Brain microvascular endothelial cell (primary cell): ENCODE data around the gene PEX14.

Experiments used
- DNase-seq: peaks from one replicate; pipeline ENCODE4 v3.0.0-alpha.2; 2020
- H3K27ac ChIP-seq: fragments of 250-450 bp; sonication (Bioruptor Pico); 2 replicates; pipeline ENCODE4 v1.5.1; 2020; ENCODE audit warnings: mild to moderate bottlenecking, moderate library complexity
- H3K27me3 ChIP-seq: fragments of 250-450 bp; sonication (Bioruptor Pico); replicated peaks from 2 replicates; pipeline ENCODE4 v1.5.1; 2020; ENCODE audit warnings: mild to moderate bottlenecking
- H3K36me3 ChIP-seq: fragments of 250-450 bp; sonication (Bioruptor Pico); replicated peaks from 2 replicates; pipeline ENCODE4 v1.5.1; 2020; ENCODE audit warnings: mild to moderate bottlenecking
- H3K4me3 ChIP-seq: 2 replicates; pipeline ENCODE4 v1.5.1; 2011; ENCODE audit warnings: low read depth, mild to moderate bottlenecking, control low read depth, low read length, moderate library complexity
- in situ Hi-C: cut with HindIII; loops from 2 replicates; pipeline ENCODE4 v1.10.0; 2017; ENCODE audit warnings: low sequenced_read_pairs, low pct_ligation_motif_present
- TF ChIP-seq, protein P1 (sequence below): IDR thresholded peaks from 2 replicates; pipeline ENCODE4 v1.5.1; 2011; ENCODE audit warnings: low read depth, mild to moderate bottlenecking, moderate library complexity, low read length, control low read depth, inconsistent platforms; ENCODE audit errors: missing control alignments

Gene PEX14

DNA sequence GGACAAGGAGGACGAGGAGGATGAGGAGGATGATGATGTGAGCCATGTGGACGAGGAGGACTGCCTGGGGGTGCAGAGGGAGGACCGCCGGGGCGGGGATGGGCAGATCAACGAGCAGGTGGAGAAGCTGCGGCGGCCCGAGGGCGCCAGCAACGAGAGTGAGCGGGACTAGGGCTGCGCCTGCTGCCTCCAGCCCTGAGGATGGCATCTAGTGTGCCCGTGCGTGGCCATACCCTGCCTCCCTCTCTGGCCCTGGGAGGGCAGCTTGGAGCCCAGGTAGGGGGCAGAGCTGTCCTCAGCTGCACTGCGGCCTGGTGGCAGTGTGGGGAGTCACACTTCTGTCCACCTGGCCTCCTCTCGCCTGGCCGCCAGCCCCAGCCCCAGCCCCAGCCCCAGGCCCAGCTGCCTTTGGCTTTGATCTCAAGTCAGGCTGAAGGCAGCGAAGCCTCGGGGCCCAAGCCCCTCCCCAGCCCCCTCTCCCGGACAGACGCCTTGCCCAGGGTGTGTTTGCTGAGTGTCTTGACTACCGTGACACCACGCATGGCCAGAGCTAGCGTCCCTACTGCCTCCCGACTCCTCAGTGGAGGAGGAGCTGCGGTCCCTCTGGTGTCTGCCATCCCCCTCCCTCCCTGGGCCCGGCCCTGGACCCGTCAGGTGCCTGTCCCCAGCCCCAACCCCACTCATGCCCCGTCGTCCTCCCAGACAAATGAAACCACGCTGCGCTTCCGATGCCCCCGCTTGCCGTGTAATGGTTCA lies 155.2 kb downstream of the PEX14 start:
- in situ Hi-C loops = no loop called here
- no peak overlapping the region for H3K27ac ChIP-seq
- H3K27me3 ChIP-seq = no peaks in the 10 kb centered on the region
- H3K36me3 ChIP-seq = peaks cover 4% of the 10 kb centered on the region
- DNase-seq = no peak
- TF ChIP-seq, protein P1, sequence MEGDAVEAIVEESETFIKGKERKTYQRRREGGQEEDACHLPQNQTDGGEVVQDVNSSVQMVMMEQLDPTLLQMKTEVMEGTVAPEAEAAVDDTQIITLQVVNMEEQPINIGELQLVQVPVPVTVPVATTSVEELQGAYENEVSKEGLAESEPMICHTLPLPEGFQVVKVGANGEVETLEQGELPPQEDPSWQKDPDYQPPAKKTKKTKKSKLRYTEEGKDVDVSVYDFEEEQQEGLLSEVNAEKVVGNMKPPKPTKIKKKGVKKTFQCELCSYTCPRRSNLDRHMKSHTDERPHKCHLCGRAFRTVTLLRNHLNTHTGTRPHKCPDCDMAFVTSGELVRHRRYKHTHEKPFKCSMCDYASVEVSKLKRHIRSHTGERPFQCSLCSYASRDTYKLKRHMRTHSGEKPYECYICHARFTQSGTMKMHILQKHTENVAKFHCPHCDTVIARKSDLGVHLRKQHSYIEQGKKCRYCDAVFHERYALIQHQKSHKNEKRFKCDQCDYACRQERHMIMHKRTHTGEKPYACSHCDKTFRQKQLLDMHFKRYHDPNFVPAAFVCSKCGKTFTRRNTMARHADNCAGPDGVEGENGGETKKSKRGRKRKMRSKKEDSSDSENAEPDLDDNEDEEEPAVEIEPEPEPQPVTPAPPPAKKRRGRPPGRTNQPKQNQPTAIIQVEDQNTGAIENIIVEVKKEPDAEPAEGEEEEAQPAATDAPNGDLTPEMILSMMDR = no peak
- no peak overlapping the region for H3K4me3 ChIP-seq

DNA sequence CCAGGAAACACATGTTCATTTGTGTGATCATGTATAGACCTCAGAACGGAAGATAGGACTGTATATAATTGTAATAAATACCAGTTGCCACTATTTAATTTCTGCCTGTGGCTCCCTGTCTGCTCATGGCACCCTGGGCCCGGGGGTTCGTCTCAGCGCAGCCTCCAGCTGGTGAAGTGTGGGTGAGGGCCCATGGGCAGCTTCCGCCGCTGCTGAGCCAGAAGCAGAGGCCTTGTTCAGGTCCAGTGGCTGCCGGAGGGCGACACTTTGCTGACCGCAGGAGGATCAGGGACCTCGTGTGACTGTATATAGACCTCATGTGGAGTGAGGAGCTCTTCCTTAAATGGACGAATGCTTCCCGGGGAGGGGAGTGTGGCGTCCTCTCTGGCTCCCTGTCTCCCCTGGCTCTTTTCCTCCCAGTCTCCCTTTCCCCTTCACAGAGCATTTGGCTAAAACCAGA lies 155.9 kb downstream of the PEX14 start:
- Histone ChIP-seq H3K27ac (no peak overlapping the region), H3K36me3 (peaks cover 4% of the 10 kb centered on the region), H3K4me3 (no peak overlapping the region), H3K27me3 (no peaks in the 10 kb centered on the region)
- TF ChIP-seq, protein P1 = no peak
- DNase-seq = no peak
- in situ Hi-C loops = no loop called here

DNA sequence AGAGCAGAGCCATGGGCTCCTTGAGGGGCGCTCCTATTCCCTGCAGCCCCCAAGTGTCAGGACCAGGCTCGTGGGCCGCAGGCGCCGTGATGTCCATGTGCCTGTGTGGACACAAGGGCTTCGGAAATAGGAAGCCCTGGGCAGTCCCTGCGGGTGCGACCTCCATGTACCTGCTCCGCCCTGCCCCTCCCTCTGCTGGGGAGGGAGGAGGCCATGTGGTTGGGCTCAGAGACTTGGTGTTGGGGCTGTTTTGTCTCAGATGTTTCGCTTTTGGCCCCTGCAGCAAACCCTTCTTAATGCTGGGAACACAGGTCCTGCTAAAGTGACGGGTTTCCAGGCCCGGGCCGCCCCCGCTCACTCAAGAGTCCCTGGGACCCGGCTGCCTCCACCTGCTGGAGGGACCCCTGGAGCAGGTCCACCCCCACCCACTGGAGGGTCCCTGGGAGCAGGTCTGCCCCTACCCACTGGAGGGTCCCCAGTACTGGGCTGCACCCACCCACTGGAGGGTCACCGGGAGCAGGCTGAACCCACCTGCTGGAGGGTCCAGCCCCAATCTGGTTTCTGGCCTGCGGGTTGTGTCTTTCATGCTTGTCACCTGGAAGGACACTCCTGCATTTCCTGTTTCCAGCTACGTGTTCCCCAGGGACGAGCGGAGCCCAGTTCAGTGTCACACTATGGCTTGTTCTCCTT lies 156.5 kb downstream of the PEX14 start:
- DNase-seq = no peak
- H3K36me3 ChIP-seq = peaks cover 4% of the 10 kb centered on the region
- TF ChIP-seq, protein P1 = no peak
- in situ Hi-C loops = no loop called here
- H3K27me3 ChIP-seq = no peaks in the 10 kb centered on the region
- no peak overlapping the region for H3K27ac ChIP-seq
- H3K4me3 ChIP-seq = no peak overlapping the region

DNA sequence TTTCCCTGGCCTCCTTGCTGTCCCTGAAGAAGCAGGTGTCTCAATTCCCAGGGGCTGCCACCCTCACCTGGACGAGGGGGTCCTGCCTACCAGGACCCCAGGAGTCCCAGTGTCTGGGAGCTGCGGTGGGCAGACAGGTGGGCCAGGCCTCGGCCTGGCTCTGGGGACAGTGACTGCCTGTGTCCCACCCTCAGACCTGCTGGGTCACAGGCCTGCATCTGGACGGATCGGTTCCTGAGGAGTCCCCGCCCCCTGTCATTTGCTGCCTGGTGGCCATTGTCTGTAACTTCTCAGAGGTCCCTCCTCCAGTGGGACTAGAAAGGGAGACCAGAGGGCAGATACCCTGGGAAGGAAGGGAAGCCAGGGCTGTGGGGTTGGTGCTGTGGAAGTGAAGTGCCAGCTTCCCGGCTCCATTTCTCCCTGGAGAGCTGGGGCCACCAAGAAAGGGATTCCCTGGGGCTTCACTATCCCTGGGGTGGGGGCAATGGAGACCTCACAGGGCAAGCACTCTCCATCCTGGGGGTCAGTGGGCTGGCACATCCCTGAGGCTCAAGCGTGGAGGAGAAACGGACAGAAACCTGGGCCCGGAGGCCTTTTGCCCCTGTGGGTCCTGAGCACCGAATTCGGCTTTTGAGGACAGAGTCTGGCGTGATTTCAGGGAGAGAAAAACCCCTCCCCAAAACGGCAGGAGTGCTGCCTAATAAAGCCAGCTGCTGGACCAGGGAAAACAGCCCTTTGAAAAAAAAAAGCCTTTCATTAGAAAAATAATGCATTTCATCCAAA lies 157.3 kb downstream of the PEX14 start:
- no peak overlapping the region for H3K4me3 ChIP-seq
- no peak overlapping the region for H3K27ac ChIP-seq
- in situ Hi-C loops = no loop called here
- no peaks in the 10 kb centered on the region for H3K27me3 ChIP-seq
- DNase-seq = no peak
- peaks cover 4% of the 10 kb centered on the region for H3K36me3 ChIP-seq
- TF ChIP-seq, protein P1 = no peak

DNA sequence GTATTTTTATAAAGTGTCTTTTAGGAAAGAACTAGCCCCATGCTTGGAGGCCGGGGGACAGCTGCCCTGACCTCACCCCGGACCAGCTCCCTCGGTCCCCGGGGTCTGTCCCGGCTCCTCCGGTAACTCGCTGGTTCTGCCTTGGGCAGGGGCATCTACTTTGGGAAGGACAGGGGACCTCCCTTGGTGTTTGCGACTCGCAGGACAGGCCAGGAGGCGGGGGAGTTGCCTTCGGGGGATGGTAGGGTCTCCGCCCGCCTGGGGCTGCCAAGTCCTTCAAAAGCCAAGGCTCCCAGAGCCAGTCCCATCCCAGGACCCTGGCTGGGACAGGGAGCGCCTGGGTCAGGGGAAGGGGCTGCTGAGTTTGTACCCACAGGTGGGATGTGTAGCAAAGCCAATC lies 157.9 kb downstream of the PEX14 start:
- Histone ChIP-seq H3K27ac (no peak overlapping the region), H3K36me3 (peaks cover 4% of the 10 kb centered on the region), H3K27me3 (peaks cover 3% of the 10 kb centered on the region), H3K4me3 (no peak overlapping the region)
- in situ Hi-C loops = no loop called here
- no peak for DNase-seq
- TF ChIP-seq, protein P1 = no peak
